Lower leg skin (tissue), 3 donors: ENCODE data around the gene CTPS1.

Experiments
- CTCF ChIP-seq, 3 donors: fragments of 450-650 bp; IDR thresholded peaks; one replicate each; pipeline ENCODE4 v1.5.1; 2016; ENCODE audit warnings: antibody characterized with exemption in 3 of 3, mild to moderate bottlenecking in 3 of 3, moderate library complexity in 2 of 3
- POLR2A ChIP-seq, 2 donors: fragments of 450-650 bp; IDR thresholded peaks; one replicate each; pipeline ENCODE4 v1.6.1; 2016 to 2017; ENCODE audit warnings: antibody characterized with exemption in 2 of 2, mild to moderate bottlenecking in 1 of 2, moderate library complexity in 1 of 2

- no peak for TF ChIP-seq CTCF (IDR thresholded peaks at IDR 0.05)
- TF ChIP-seq POLR2A (IDR thresholded peaks at IDR 0.05): no peak
Measured at GRCh38 chr1:40984066-40984465, 4.6 kb downstream of the CTPS1 start.
